ENCODE data around the gene DEPDC1B.
"Not testable (repeated sequence)": the region's sequence is repeated elsewhere in the genome, so short reads cannot be mapped to it uniquely, and the experiment has no call there.

Gene DEPDC1B

DNA sequence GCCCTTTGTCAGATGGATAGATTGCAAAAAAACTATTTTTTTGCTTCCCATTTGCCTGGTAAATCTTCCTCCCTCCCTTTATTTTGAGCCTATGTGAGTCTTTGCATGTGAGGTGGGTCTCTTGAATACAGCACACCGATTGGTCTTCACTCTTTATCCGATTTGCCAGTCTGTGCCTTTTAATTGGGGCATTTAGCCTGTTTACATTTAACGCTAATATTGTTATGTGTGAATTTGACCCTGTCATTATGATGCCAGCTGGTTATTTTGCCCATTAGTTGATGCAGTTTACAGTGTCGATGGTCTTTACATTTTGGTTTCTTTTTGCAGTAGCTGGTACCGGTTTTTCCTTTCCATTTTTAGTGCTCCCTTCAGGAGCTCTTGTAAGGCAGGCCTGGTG lies 13.0 kb upstream of the DEPDC1B start:
- Histone ChIP-seq H3K36me3 (ENCODE audit: insufficient read depth, low read length) (no peaks in the 10 kb centered on the region), H3K9me3 (ENCODE audit: control insufficient read depth, insufficient read depth, low read length) (no peaks in the 10 kb centered on the region), H3K9ac (ENCODE audit: low read depth, low read length) (no peak overlapping the region), H3K4me1 (ENCODE audit: insufficient read depth, low read length) (no peaks in the 10 kb centered on the region)

DNA sequence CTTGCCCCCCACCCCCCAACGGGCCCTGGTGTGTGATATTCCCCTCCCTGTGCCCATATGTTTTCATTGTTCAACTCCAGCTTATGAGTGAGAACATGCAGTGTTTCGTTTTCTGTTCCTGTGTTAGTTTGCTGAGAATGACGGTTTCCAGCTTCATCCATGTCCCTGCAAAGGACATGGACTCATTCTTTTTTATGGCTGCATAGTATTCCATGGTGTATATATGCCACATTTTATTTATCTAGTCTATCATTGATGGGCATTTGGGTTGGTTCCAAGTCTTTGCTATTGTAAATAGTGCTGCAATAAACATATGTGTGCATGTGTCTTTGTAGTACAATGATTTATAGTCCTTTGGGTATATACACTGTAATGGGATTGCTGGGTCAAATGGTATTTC lies 11.9 kb upstream of the DEPDC1B start:
- not testable (repeated sequence) for H3K4me1 ChIP-seq (ENCODE audit: insufficient read depth, low read length); H3K36me3 ChIP-seq (ENCODE audit: insufficient read depth, low read length); H3K9me3 ChIP-seq (ENCODE audit: control insufficient read depth, insufficient read depth, low read length); H3K9ac ChIP-seq (ENCODE audit: low read depth, low read length)

DNA sequence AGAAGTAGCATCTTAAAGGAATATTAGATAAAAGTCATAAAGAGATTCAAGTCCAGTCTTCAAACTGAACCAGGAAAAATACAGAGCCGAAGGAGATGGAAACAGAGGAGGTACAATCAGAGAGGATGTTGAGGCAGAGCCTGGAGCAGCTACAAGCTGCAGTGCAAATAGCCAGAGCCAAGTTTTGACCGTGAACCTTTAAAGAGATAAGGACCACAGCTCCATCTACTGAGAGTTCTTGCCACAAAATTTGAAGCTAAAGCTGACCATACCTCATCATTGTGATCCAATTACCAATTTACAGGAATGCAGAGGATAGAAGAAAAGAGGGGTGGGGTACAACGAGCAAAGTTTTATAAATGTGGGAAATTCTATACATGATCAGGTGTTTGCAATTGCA lies 10.4 kb upstream of the DEPDC1B start:
- Histone ChIP-seq H3K36me3 (ENCODE audit: insufficient read depth, low read length) (no peaks in the 10 kb centered on the region), H3K9ac (ENCODE audit: low read depth, low read length) (no peak overlapping the region), H3K4me1 (ENCODE audit: insufficient read depth, low read length) (no peaks in the 10 kb centered on the region), H3K9me3 (ENCODE audit: control insufficient read depth, insufficient read depth, low read length) (no peaks in the 10 kb centered on the region)

GRCh38 chr5:60705144-60705543 lies 5.2 kb upstream of the DEPDC1B start:
- H3K9me3 ChIP-seq (ENCODE audit: control insufficient read depth, insufficient read depth, low read length) = no peaks in the 10 kb centered on the region
- no peaks in the 10 kb centered on the region for H3K4me1 ChIP-seq (ENCODE audit: insufficient read depth, low read length)

GRCh38 chr5:60703944-60704343 lies 4.0 kb upstream of the DEPDC1B start:
- no peaks in the 10 kb centered on the region for H3K4me1 ChIP-seq (ENCODE audit: insufficient read depth, low read length)
- no peaks in the 10 kb centered on the region for H3K9me3 ChIP-seq (ENCODE audit: control insufficient read depth, insufficient read depth, low read length)
- H3K36me3 ChIP-seq (ENCODE audit: insufficient read depth, low read length) = no peaks in the 10 kb centered on the region
- no peak overlapping the region for H3K9ac ChIP-seq (ENCODE audit: low read depth, low read length)

More at GRCh38 chr5:60705144-60705543, 5.2 kb upstream of the DEPDC1B start:
- Histone ChIP-seq H3K36me3 (ENCODE audit: insufficient read depth, low read length) (no peaks in the 10 kb centered on the region), H3K9ac (ENCODE audit: low read depth, low read length) (no peak overlapping the region)

- Histone ChIP-seq H3K4me1 (ENCODE audit: insufficient read depth, low read length) (no peaks in the 10 kb centered on the region; the same call in 1 of the 2 replicates), H3K36me3 (ENCODE audit: insufficient read depth, low read length) (no peaks in the 10 kb centered on the region), H3K9ac (ENCODE audit: low read depth, low read length) (no peak overlapping the region), H3K9me3 (ENCODE audit: control insufficient read depth, insufficient read depth, low read length) (no peaks in the 10 kb centered on the region)
These were observed 1.5 kb upstream of the DEPDC1B start for GRCh38 chr5:60701321-60701968.

DNA sequence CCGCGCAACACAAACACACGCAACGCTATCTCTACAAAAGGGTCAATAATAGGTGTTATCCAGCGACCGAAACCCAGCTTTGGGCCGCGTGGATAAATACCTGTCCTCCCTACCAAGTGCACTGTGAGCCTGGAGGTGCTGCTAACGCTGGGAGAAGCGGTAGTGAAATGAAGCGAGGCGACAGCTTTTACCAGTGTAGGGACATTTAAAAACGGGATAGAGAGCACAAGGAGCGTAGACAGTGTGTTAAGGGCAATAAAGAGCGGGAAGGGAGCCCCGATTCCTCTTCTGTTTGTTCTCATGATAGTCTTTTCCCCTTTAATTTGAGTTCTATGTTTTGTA lies 421 bp upstream of the DEPDC1B start:
- H3K9ac ChIP-seq (ENCODE audit: low read depth, low read length) = peak overlapping the region; percentile 90
- H3K4me1 ChIP-seq (ENCODE audit: insufficient read depth, low read length) = no peaks in the 10 kb centered on the region; the same call in 1 of the 2 replicates
- H3K36me3 ChIP-seq (ENCODE audit: insufficient read depth, low read length) = no peaks in the 10 kb centered on the region
- no peaks in the 10 kb centered on the region for H3K9me3 ChIP-seq (ENCODE audit: control insufficient read depth, insufficient read depth, low read length)

GRCh38 chr5:60699288-60699608 lies 718 bp downstream of the DEPDC1B start:
- H3K9ac ChIP-seq (ENCODE audit: low read depth, low read length) = peak overlapping the region; percentile 90
- no peaks in the 10 kb centered on the region; the same call in 1 of the 2 replicates for H3K4me1 ChIP-seq (ENCODE audit: insufficient read depth, low read length)
- no peaks in the 10 kb centered on the region for H3K36me3 ChIP-seq (ENCODE audit: insufficient read depth, low read length)
- H3K9me3 ChIP-seq (ENCODE audit: control insufficient read depth, insufficient read depth, low read length) = no peaks in the 10 kb centered on the region

GRCh38 chr5:60698336-60698735 lies 1.6 kb downstream of the DEPDC1B start:
- H3K4me1 ChIP-seq (ENCODE audit: insufficient read depth, low read length) = no peaks in the 10 kb centered on the region; the same call in 1 of the 2 replicates
- no peak overlapping the region for H3K9ac ChIP-seq (ENCODE audit: low read depth, low read length)
- no peaks in the 10 kb centered on the region for H3K36me3 ChIP-seq (ENCODE audit: insufficient read depth, low read length)
- H3K9me3 ChIP-seq (ENCODE audit: control insufficient read depth, insufficient read depth, low read length) = no peaks in the 10 kb centered on the region

DNA sequence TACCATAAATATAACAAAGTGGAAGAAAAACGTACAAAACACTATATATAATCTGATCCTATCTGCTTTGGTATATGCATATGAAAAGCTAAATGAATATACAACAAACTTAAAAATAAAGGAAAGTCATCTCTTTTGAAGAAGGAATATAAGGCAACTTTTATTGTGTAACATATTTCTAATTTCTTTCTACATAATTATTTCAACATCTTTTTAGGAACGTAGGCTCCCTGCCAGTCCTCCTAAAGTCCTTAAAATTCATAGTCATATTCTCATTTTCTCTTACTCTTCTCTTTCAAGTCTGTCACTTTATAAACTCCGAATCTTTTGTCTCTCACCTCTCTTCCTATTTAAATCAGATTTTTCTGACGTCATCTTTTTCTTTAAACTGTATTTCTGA lies 9.6 kb downstream of the DEPDC1B start:
- Histone ChIP-seq H3K36me3 (ENCODE audit: insufficient read depth, low read length) (peaks cover 8% of the 10 kb centered on the region), H3K4me1 (ENCODE audit: insufficient read depth, low read length) (no peaks in the 10 kb centered on the region), H3K9ac (ENCODE audit: low read depth, low read length) (no peak overlapping the region), H3K9me3 (ENCODE audit: control insufficient read depth, insufficient read depth, low read length) (peaks cover 4% of the 10 kb centered on the region; the same call in 1 of the 2 replicates)

DNA sequence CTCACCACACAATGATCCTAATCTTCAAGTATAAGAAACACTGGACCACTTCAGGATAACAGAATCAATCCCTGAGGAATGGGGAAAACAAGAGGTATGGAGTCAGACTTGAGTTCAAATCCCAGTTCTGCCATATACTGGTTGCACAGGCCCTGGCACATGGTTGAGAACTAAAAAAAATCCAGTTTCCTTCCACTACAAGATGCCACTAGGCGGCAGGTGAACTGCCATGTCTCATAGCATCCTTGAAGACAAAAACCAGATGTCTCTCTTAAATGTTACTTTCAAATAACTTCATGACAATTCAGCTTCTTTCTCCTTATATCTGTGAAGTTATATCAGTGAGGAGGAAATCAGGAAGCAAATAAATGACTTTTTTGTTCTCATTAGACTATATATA lies 11.0 kb downstream of the DEPDC1B start:
- Histone ChIP-seq H3K9ac (ENCODE audit: low read depth, low read length) (no peak overlapping the region), H3K36me3 (ENCODE audit: insufficient read depth, low read length) (peaks cover 8% of the 10 kb centered on the region), H3K9me3 (ENCODE audit: control insufficient read depth, insufficient read depth, low read length) (peaks cover 4% of the 10 kb centered on the region; the same call in 1 of the 2 replicates), H3K4me1 (ENCODE audit: insufficient read depth, low read length) (no peaks in the 10 kb centered on the region)

- Histone ChIP-seq H3K4me1 (ENCODE audit: insufficient read depth, low read length) (no peaks in the 10 kb centered on the region), H3K36me3 (ENCODE audit: insufficient read depth, low read length) (peaks cover 8% of the 10 kb centered on the region), H3K9ac (ENCODE audit: low read depth, low read length) (no peak overlapping the region), H3K9me3 (ENCODE audit: control insufficient read depth, insufficient read depth, low read length) (peaks cover 3% of the 10 kb centered on the region; the same call in 1 of the 2 replicates)
These were observed 11.8 kb downstream of the DEPDC1B start for GRCh38 chr5:60687927-60688720.

DNA sequence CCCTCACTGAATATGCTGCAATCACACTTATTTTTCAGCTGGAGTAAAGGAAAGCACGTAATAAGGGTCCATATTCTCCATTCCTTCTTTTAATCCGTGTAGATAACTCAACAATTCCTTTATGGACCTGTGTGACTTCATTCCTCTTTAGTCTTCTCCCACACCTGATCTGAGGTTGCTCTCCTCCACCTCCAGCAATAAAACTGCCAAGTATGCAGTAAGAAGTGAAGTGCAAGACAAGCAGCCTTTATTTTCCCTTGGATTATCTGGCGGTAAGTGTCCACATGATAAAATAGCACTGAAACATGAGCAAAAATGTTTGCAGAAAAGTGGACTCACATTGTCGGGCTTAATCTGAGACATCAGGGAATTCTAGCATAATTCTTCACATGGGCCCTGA lies 13.8 kb downstream of the DEPDC1B start:
- Histone ChIP-seq H3K9ac (ENCODE audit: low read depth, low read length) (no peak overlapping the region), H3K36me3 (ENCODE audit: insufficient read depth, low read length) (peaks cover 8% of the 10 kb centered on the region), H3K9me3 (ENCODE audit: control insufficient read depth, insufficient read depth, low read length) (no peaks in the 10 kb centered on the region), H3K4me1 (ENCODE audit: insufficient read depth, low read length) (0 out of 2 replicates have a peak, but pooled peaks cover 3% of the 10 kb centered on the region)

- H3K36me3 ChIP-seq (ENCODE audit: insufficient read depth, low read length) = peaks cover 8% of the 10 kb centered on the region
These were observed 14.3 kb downstream of the DEPDC1B start for GRCh38 chr5:60685700-60686099.

GRCh38 chr5:60685028-60685427 lies 14.9 kb downstream of the DEPDC1B start:
- Histone ChIP-seq H3K9ac (ENCODE audit: low read depth, low read length) (no peak overlapping the region), H3K4me1 (ENCODE audit: insufficient read depth, low read length) (0 out of 2 replicates have a peak, but pooled peaks cover 3% of the 10 kb centered on the region), H3K36me3 (ENCODE audit: insufficient read depth, low read length) (peaks cover 8% of the 10 kb centered on the region), H3K9me3 (ENCODE audit: control insufficient read depth, insufficient read depth, low read length) (no peaks in the 10 kb centered on the region)

More at GRCh38 chr5:60685700-60686099, 14.3 kb downstream of the DEPDC1B start:
- Histone ChIP-seq H3K9me3 (ENCODE audit: control insufficient read depth, insufficient read depth, low read length) (no peaks in the 10 kb centered on the region), H3K4me1 (ENCODE audit: insufficient read depth, low read length) (0 out of 2 replicates have a peak, but pooled peaks cover 3% of the 10 kb centered on the region), H3K9ac (ENCODE audit: low read depth, low read length) (no peak overlapping the region)

All from ES-I3 (cell line).